ENCODE measurements around the gene ACOT7.

ACOT7 gene

DNA sequence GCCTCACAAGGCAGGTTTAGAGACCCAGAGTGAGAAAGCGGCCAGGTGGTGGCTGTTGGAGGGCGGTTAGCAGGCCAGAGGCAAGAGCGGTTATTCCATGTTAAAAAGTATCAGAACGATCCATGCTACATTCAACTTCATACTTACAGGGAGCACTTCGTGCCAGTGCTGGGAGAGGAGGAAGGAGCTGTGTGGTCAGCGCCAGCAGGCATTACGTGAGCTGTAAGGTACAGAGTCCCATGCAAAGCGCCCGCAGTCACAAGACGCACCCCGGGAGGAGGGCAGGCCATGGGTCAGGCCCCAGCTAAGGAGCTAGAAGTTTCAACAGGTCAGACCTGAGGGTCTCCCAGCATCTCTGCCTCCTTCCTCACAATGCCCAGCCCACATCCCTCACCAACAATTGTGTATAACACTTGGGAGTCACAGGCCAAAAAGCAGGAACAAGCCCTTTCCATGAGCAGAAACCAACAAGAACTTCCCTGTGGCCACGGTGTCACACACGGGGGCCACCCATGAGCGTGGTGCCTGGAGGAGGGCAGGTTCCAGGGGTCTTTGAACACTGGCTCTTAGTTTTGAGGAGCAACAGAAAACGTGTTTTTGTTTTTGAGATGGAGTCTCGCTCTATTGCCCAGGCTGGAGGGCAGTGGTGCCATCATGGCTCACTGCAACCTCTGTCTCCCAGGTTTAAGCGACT lies 110.8 kb downstream of the ACOT7 start:
- H3K4me1 ChIP-seq (ENCODE audit: control insufficient read depth in 1 of 2, insufficient read depth in 1 of 2, low read depth in 1 of 2, low read length in 1 of 2), result no peaks in the 10 kb centered on the region
- no peaks in the 10 kb centered on the region for H3K27me3 ChIP-seq
- no peaks in the 10 kb centered on the region for H3K36me3 ChIP-seq
- no peaks in the 10 kb centered on the region for H3K9me3 ChIP-seq
- no peak for TF ChIP-seq CTCF (IDR thresholded peaks at IDR 0.05)
- H3K27ac ChIP-seq, result no peak overlapping the region
- no peak overlapping the region for H3K4me3 ChIP-seq (ENCODE audit: low read depth in 1 of 2, low read length in 1 of 2)

DNA sequence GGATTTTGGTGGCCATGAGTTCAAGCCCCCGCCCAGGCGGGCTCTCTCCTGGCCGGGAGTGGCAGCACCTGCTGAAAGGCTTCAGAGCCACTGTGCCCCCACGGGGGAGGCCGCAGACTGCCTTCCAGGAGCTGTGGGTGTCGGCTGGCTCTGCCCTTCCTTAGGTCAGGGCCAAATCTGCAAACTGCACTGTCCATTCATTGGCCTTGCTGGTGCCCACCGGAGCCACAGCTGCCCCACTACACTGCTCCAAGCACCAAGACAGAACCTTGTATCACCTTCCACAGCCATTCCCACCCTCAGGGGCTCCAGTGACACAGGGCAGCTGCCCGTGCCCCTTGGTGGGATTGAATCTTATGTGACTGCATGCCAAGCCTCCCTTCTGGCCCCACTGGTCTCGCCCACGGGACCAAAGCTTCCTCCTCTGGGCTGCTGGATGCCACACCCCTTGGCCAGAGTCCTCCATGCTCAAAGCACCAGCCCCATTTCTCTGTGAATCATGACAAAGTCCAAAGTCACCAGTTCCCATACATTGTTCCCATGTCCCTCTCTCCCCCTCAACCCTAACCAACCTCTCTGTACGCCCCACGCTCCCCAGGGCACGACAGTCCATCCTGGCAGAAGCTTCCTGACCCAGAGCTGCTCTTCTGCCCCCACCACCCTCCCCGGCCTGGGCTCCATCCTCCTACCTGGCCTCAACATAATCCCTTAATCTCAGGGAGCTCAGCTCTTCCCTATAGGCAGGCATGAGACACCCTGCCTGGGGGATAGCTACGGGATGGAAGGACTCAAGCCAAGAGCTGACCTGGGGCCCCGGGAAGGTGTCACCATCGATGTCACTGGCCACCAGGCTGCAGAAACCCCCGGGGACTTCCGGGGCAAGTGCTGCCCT lies 111.8 kb downstream of the ACOT7 start:
- no peak overlapping the region for H3K4me3 ChIP-seq (ENCODE audit: low read depth in 1 of 2, low read length in 1 of 2)
- H3K27ac ChIP-seq, result no peak overlapping the region
- no peaks in the 10 kb centered on the region for H3K9me3 ChIP-seq
- no peaks in the 10 kb centered on the region for H3K27me3 ChIP-seq
- H3K36me3 ChIP-seq, result no peaks in the 10 kb centered on the region
- H3K4me1 ChIP-seq (ENCODE audit: control insufficient read depth in 1 of 2, insufficient read depth in 1 of 2, low read depth in 1 of 2, low read length in 1 of 2), result no peaks in the 10 kb centered on the region
- TF ChIP-seq CTCF (IDR thresholded peaks at IDR 0.05), result no peak

DNA sequence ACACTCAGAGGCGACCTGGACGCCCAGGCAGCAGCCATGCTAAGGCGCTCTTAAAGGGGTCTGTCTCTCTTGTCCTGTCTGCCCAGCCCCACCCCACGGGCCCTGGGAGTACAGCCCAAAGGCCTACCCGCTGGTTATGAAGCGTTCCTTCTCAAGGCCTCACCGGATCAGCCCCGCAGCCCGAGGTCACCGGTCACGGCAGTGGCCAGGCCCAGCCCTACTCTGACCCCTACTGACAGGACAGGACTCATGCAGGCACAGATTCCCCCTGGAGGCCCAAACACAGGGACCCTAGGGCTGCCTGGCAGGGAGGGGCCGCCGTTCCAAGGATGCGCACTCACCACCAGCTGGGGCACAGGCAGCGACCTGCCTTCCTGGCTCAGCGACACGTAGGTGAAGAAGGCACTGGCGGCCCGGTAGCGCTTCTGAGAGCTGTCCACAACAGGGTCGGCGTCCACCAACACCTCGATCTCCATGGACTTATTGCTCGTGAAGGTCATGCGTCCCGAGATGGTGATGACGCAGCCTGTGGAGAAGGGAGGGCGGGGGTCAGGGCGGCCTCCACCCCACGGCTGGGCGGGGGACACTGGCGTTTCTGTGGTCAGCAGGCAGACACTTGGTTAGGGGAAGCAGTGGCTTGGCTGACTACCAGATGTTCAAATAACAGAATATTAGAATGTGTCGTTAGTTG lies 112.7 kb downstream of the ACOT7 start:
- Histone ChIP-seq H3K27me3 (no peaks in the 10 kb centered on the region), H3K4me3 (ENCODE audit: low read depth in 1 of 2, low read length in 1 of 2) (no peak overlapping the region), H3K4me1 (ENCODE audit: control insufficient read depth in 1 of 2, insufficient read depth in 1 of 2, low read depth in 1 of 2, low read length in 1 of 2) (no peaks in the 10 kb centered on the region), H3K9me3 (no peaks in the 10 kb centered on the region), H3K36me3 (no peaks in the 10 kb centered on the region), H3K27ac (no peak overlapping the region)
- no peak for TF ChIP-seq CTCF (IDR thresholded peaks at IDR 0.05)

GRCh38 chr1:6279613-6280383 lies 113.8 kb downstream of the ACOT7 start:
- Histone ChIP-seq H3K4me3 (ENCODE audit: low read depth in 1 of 2, low read length in 1 of 2) (no peak overlapping the region), H3K36me3 (no peaks in the 10 kb centered on the region), H3K27me3 (no peaks in the 10 kb centered on the region), H3K4me1 (ENCODE audit: control insufficient read depth in 1 of 2, insufficient read depth in 1 of 2, low read depth in 1 of 2, low read length in 1 of 2) (no peaks in the 10 kb centered on the region), H3K9me3 (no peaks in the 10 kb centered on the region), H3K27ac (no peak overlapping the region)
- TF ChIP-seq CTCF (IDR thresholded peaks at IDR 0.05), result no peak

DNA sequence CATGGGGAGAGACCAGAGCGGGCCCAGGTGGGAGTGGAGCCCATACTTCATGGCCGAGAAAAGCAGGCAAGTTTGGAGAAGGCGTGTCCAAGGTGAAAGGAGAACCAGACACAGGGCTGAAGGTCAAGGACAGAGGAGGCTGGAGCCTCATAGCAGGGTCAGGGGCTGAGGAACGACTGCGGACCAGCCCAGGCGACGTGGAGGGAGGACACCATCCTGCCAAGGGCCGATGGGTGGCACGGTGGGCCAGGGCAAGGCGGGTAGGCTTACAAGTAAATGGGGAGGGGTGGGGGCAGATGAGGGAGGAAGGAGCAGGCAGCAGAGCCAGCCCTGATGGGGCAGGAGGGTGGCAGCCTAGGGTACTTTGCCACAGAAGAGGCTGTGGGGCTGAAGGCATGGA lies 114.5 kb downstream of the ACOT7 start:
- no peak overlapping the region for H3K4me3 ChIP-seq (ENCODE audit: low read depth in 1 of 2, low read length in 1 of 2)
- no peaks in the 10 kb centered on the region for H3K9me3 ChIP-seq

More for the DNA sequence above, 114.5 kb downstream of the ACOT7 start:
- Histone ChIP-seq H3K4me1 (ENCODE audit: control insufficient read depth in 1 of 2, insufficient read depth in 1 of 2, low read depth in 1 of 2, low read length in 1 of 2) (no peaks in the 10 kb centered on the region), H3K36me3 (no peaks in the 10 kb centered on the region), H3K27me3 (no peaks in the 10 kb centered on the region), H3K27ac (no peak overlapping the region)
- TF ChIP-seq CTCF (IDR thresholded peaks at IDR 0.05), result no peak
